Activated CD4-positive, CD25-positive, alpha-beta regulatory T cell treated with anti-CD3 and anti-CD28 coated beads, Interleukin-2, amount 50 U/mL, for 72 hours (primary cell): Measurements from ENCODE around the gene BCL6B.
A peak's percentile ranks its signal among the peaks of the same experiment; 100 is the strongest.

Source experiments
- DNase-seq: peaks from one replicate; pipeline ENCODE4 v3.0.0; 2021

Gene BCL6B

DNA sequence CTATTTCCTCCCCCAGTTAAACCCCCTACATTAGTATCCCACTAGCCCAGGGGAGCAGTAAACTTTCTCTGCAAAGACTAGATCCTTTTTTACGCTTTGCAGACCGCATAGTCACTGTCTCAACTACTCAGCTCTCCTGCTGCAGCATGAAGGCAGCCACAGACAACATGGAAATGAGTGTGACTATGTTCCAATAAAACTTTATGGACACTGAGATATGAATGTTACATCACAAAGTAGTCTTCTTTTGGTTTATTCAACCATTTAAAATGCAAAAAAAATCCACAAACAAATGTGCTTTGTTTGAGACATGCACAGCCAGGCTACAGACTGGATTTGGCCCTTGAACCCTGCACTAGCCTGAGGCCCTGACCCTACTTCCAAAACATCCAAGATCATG is 12.3 kb upstream of the BCL6B start:
- no peak for DNase-seq

DNA sequence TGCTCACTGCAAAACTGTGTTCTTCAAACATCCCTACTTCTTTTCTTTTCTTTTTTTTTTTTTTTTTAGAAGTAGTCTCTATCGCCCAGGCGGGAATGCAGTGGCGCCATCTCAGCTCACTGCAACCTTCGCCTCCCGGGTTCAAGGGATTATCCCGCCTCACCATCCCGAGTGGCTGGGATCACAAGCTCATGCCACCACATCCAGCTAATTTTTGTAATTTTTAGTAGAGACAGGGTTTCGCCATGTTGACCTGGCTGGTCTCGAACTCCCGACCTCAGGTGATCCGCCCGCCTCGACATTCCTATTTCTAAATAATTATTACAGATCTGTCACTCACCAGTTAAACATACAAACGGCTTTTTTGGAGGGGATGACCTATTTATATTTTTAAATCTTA is 11.4 kb upstream of the BCL6B start:
- DNase-seq = no peak

DNA sequence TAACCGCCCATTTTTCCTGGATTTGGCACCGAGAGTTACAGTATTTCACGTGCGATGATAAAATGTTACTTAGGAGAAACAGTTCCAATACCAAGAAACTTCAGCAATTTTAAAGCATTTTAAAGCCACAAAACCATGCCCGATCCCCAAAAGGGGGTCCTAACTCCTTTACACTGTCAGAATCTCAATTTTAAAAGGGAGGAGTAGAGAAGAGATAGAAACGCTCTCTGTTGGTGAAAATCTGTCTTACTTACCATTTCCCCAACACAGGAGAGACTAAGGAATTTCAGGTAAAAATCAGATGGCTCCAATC is 11.0 kb upstream of the BCL6B start:
- no peak for DNase-seq

DNA sequence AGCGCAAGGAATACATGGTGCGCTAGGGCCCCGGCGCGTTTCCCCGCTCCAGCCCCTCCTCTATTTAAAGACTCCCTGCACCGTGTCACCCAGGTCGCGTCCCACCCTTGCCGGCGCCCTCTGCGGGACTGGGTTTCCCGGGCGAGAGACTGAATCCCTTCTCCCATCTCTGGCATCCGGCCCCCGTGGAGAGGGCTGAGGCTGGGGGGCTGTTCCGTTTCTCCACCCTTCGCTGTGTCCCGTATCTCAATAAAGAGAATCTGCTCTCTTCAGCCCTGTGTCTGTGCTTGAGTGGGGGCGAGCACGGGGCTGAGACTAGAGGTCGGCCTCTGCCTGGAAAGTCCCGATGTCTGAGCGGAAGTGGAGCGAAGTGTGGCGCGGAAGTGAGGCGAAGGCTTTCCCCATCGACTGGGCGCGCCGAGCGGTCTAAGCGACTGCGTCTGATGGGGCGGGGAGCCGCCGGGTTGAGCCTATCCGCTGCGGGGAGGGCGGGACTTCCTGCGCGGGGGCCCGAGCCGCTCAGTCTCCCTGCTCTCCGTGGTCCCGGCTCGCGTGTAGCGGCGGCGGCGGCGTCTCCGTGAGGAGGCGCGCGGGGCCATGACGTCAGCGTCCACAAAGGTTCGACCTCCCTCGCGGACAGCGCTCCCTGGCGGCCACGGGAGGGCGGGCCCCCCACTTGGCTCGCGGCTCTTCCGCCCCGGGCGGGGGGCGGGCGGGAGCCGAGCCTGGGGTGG is 8.4 kb upstream of the BCL6B start:
- peak; percentile 96 for DNase-seq

DNA sequence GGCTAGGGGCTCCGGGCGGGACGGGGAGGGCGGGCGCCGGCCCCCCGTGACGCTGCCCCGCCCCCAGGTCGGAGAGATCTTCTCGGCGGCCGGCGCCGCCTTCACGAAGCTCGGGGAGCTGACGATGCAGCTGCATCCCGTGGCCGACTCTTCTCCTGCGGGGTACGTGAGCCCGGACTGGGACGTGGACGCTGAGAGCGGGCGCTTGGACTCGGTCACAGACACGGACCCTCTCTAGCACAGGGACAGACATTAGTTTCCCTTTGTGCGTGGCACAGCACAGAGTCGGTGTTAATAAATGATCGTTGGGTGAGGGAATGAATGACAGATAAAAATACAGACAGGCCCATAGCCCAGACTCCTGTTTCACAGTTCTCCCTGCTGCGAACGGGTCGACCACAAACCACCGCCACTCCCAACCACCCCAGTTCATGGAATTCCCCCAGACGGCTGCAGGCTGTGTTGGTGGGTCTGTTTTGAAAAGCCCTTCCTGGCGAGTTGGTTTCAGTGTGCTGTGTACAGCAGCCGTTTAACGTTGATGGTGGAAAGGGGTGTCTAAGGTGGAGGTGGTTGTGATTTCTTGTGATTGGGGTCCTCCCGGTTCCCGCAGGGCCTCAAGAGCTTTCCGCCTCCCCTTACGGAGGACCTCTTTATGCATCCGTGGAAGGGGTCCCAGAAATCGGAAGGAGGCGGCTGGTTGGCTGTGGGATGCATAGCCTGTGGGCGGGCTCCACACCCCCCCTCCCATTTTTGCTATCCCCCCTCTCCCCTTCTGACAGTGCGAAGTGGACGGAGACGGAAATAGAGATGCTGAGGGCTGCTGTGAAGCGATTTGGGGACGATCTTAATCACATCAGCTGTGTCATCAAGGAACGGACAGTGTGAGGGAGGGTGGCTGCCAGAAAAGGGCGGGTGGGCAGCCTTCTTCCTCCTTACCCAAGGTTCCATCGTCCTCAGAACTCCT is 7.6 kb upstream of the BCL6B start:
- DNase-seq = peak; percentile 73

DNA sequence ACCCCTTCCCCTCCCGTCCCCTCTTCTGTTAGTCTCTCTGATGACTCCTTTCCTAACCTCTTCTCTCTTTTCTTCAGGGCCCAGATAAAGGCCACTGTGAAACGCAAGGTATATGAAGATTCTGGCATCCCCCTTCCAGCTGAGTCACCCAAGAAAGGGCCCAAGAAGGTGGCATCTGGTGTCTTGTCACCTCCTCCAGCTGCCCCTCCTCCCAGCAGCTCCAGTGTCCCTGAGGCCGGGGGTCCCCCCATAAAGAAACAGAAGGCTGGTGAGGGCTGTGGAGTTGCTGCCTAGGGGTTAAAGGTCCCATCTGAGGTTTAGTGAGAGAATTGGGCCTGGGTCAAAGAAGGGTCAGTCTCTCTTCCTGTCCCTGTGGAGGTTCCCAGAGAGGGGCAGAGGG is 6.4 kb upstream of the BCL6B start:
- no peak for DNase-seq

DNA sequence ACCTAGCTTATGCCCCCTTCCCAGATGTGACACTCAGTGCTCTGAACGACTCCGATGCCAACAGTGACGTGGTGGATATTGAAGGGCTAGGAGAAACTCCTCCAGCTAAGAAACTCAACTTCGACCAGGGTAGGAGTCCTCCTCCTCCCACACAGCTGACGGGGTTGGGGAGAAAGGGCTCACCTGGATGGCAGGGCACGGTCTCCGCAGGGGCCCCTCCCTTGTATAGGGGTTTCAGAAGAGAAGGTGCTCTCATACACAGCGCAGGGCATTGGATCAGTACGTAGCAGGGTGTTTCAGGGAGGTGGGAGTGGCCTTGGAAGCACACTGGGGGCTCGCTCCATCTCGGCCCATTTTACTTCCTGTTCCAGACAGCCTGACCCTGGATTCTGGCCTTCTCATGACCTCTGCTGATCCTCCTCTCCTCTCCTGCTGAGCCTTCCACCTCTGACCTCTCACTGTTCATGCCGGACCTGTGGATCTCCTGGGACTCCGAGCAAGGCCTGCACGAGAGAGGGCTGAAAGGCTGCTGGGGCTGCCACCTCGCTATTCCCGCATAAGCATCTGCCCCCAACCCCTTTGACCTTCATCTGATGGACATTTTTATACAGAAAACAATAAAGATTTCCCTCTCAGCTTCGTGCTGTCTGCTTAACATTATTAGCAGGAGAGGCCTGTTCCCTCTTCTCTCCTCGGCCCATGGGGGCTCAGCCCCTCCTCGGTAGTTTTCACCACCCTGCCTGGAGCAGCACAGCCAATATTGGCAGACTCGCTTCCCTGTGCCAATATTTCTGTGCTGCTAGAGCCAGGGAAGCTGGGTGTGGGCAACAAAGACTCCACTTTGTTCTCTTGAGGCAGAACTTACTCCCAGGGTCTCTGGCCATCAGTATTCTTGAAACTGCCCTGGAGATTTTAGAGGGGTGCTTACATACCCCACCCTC is 5.7 kb upstream of the BCL6B start:
- DNase-seq = no peak

DNA sequence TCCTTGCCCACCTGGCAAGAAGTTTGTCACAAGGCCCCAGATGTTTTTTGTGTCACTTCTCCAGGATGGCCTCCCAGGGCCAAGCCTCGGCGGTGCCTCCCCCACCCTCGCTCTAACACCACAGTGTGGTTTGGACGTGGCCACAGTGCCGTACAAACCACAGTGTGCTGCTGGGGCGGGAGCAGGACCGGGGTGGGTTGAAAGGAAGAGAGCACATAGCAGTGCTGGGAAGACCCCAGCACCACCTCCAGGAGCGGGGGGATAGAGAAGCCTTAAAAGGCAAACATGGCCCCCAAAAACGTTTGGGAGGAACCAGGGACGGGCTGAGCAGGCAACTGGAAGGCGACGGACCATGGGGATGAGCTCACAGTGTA is 5.0 kb upstream of the BCL6B start:
- DNase-seq = no peak

DNA sequence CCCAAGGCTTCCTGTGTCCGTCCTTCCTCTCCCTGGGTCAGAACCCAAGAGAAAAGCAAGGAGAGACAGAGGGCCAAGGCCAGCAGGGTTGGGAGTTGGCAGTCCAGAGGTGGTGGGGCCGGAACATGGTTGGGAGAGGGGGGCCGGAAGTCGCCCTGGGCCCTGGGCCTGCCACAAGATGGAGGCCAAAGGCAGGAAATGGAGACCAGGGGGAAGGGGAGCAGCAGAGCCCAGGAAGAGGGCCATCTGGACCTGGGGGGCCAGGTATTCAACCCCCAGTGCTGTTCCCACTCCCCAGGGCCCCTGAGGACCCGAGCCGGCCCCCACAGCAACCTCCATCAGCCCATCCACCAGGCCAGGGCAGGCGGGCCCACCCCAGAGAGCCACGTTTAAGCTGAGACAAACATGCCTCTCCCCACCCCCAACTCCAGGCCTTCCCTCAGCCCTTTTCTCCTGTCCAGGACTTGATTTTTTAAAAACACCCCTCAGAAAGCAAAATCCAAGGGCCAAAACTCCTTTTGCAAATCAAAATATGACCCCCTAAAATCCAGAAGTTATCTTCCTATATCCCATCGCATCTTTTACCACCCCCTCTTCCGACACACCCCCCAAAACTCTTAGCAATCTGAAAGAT is 4.4 kb upstream of the BCL6B start:
- DNase-seq = no peak

DNA sequence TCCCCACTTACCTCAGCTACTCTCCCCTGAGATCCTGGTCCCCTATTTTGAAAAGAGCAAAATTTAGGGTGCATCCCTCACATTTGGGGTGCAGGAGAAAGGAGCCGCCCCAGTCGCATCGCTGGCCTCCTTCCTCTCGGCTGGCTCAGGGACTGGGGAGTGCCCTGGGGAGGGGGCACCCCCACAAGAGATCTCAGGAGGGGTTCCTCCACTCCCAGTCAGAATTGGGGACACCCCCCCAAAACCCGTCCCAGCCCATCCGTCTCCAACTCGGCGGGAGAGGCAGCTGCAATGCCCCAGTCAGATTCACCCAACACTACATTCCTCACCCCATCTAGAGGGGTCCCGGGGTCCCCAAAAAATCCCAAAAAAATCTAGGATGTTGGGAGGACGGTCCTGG is 3.5 kb upstream of the BCL6B start:
- DNase-seq = no peak

DNA sequence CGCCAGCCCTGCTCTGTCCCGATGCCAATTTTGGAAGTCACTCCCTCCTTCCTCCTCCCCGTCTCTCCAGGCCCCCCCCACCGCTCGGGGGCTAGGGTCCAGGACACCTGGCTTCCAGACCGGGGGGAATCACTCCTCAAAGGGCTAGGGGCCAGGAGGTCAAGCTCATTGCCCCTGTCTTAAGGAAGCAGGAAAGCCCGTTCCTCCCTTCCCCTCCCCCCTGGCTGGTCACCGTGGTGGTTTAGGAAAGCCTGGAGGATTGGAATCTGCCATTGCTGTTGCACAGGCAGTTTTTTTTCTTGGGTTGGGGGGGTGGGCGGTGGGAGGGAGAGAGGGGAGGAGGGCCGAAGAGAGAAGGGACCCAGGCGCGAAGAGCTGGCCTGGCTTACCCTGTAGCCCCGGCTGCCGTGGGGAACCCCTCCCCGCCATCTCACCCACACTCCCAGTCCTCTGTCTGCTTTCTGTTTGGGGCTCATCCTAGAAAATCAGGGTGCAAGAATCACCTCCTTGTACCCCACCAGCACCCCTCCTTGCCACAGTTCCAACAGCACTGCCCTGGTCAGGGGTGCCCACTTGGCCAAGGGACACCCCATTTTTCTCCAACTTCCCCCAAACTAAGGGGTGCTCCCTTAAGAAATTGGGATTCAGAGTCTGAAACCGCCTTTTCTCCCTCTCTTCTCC is 2.9 kb upstream of the BCL6B start:
- no peak for DNase-seq

DNA sequence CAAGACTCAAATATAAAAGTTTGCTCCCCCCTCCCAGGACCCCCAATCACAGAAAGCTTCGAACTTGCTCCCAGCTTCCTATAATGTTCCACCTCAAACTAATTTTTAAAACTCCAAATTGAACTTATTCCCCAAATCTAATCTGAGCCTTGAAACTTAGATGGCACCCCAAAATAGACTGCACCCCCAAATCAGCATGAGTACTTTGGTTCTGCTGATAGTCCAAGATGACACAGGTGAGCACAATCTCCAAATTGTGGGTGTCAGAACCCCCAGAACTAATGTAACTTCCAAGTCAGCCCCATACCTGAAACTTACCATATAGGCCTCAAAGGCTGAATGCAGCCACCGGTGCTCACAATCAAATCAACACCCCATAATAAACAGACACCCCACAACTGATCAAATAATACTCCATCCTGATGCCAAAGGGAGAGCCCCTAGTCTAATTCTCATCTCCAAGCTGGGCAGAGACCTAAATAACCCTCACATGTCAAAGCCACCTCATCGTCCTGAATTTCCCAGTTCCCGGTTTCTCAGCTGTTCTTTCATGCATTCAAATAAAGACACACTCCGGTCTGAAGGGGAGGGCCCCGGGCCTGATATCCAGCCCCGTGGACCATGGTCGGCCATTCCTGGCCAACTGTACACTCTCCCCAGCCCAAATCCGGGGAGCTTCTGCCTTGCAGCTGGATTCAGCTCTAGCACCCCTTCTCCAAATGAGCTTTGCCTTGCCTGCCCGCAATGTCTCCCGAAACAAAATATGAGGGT is 1.8 kb upstream of the BCL6B start:
- DNase-seq = no peak

DNA sequence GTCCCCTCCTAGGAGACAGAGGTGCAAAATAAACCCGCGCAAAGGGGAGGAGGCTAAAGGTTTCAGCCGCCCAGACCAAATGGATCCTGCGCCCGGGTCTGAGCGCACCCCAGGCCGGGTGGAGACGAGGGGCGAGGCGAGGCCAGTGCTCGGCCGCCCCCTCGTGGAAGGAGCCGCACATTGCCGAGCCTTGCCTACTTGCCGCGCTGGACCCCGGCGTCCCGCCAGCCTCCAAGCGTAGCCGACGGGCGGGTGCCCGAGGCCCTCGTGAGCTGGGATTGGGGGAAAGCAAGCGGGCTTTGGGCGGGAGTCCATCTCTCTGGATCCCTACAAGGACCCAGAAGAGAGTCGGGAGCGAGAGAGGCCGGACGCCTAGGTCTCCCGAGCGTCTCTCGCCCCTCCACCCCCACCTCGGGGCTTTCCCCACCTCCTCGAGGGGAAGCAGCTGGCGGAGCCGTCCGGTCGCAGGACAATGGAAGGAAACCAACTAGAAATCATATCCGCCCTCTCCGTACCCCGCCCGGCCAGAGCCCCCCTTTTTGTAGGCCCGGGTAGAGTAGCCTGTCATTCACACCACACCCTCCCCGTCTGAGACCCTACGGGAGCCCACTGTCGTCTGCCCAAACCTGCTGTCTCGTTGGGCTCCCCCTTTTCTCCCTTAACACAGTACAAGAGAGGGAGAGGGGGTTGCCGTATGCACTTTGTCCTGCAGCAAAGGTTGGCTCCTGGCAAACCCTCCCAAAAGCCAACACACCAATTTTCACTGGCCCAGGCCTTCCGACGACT is 664 bp upstream of the BCL6B start:
- peak; percentile 88 for DNase-seq

DNA sequence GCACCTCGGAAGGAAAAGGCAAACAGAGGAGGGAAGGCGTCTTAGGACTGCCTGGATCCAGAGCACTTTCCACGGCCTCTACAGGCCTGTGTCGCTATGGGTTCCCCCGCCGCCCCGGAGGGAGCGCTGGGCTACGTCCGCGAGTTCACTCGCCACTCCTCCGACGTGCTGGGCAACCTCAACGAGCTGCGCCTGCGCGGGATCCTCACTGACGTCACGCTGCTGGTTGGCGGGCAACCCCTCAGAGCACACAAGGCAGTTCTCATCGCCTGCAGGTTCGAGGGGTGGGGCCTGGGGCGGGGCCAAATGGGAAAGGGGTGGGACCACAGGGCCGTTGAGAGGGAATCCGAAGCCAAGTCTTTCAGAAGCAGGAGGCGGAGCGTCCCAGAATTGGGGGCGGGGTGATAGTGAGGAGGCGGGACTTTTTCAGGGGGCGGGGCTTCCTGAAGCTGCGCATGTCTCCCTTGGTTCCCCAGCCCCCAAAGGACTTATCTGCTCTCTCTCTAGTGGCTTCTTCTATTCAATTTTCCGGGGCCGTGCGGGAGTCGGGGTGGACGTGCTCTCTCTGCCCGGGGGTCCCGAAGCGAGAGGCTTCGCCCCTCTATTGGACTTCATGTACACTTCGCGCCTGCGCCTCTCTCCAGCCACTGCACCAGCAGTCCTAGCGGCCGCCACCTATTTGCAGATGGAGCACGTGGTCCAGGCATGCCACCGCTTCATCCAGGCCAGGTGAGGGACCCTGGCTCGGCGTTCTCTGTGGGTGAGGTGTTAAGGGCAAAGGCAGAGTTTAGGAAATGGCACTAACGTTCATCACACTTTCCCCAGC is 939 bp downstream of the BCL6B start:
- peak; percentile 94 for DNase-seq

DNA sequence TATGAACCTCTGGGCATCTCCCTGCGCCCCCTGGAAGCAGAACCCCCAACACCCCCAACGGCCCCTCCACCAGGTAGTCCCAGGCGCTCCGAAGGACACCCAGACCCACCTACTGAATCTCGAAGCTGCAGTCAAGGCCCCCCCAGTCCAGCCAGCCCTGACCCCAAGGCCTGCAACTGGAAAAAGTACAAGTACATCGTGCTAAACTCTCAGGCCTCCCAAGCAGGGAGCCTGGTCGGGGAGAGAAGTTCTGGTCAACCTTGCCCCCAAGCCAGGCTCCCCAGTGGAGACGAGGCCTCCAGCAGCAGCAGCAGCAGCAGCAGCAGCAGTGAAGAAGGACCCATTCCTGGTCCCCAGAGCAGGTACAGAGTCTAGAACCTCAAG is 1.5 kb downstream of the BCL6B start:
- no peak for DNase-seq

DNA sequence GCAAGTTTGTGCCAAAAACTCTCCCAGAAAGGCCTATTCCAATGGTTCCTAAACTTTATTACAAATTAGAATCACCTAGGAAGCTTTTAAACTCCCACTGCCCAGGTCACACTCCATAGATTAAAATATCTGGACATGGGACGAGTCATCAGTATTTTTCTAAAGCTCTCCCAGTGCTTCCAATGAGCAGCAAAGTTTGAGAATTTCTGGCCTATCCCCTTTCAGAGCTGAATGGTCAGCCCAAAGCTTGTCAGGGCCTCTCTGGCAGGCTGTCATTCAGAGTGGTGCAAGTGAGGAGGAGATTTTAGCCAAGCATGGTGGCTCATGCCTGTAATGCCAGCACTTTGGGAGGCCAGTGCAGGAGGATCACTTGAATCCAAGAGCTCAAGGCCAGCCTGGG is 2.4 kb downstream of the BCL6B start:
- no peak for DNase-seq

DNA sequence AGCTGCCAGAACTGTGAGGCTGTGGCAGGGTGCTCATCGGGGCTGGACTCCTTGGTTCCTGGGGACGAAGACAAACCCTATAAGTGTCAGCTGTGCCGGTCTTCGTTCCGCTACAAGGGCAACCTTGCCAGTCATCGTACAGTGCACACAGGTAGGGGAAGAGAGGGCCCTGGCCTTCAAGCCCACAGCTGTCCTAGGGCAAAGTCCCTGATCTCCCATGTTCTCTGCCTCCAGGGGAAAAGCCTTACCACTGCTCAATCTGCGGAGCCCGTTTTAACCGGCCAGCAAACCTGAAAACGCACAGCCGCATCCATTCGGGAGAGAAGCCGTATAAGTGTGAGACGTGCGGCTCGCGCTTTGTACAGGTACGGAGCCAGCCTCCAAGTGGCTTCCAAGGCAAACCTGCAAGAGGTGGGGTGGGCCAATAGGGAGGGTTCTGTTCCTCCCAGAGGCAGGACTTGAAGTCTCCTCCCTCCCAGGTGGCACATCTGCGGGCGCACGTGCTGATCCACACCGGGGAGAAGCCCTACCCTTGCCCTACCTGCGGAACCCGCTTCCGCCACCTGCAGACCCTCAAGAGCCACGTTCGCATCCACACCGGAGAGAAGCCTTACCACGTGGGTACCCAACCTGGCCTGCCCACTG is 3.7 kb downstream of the BCL6B start:
- no peak for DNase-seq

DNA sequence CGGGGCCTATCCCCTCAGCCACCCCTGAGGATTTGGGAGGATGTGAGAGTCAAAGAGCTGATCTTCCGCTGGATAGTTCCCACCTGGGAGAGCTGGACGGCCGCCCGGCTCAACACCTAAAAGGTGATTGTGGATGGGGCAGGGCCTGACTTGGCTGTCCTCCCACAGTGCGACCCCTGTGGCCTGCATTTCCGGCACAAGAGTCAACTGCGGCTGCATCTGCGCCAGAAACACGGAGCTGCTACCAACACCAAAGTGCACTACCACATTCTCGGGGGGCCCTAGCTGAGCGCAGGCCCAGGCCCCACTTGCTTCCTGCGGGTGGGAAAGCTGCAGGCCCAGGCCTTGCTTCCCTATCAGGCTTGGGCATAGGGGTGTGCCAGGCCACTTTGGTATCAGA is 4.5 kb downstream of the BCL6B start:
- DNase-seq = no peak

DNA sequence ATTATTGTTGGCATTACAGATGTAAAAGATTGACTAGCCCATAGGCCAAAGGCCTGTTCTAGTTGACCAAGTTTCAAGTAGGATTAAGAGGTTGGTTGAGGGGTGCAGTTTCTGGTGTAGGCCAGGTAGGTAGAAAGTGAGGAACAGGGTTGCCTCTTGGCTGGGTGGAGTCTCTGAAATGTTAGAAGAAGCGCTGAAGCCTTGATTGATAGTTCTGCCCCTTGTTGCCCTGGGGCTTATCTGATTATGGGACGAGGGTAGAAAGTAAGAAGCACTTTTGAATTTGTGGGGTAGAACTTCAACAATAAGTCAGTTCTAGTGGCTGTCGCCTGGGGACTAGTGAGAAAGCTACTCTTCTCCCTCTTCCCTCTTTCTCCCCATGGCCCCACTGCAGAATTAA is 6.2 kb downstream of the BCL6B start:
- DNase-seq = no peak
